Hematopoietic multipotent progenitor cell treated with erythropoietin and hydrocortisone succinate and interleukin-3 and kit ligand, for 17 days (in vitro differentiated cells): ENCODE measurements around the gene MPV17L.
"Not testable (repeated sequence)": the region's sequence is repeated elsewhere in the genome, so short reads cannot be mapped to it uniquely, and the experiment has no call there.

ENCODE experiments used
- DNase-seq: peaks from one replicate; pipeline ENCODE4 v3.0.0-alpha.2; 2015; ENCODE audit warnings: low spot score

MPV17L gene

GRCh38 chr16:15395631-15396508 is at the start of gene MPV17L:
Gene MPV17L, plus strand, starts transcription at chr16:15395754. Its CDS starts 144 bp downstream, at chr16:15395898.
- not testable (repeated sequence) for DNase-seq

GRCh38 chr16:15348721-15349120 is 46.8 kb upstream of the MPV17L start:
- DNase-seq: not testable (repeated sequence)

DNA sequence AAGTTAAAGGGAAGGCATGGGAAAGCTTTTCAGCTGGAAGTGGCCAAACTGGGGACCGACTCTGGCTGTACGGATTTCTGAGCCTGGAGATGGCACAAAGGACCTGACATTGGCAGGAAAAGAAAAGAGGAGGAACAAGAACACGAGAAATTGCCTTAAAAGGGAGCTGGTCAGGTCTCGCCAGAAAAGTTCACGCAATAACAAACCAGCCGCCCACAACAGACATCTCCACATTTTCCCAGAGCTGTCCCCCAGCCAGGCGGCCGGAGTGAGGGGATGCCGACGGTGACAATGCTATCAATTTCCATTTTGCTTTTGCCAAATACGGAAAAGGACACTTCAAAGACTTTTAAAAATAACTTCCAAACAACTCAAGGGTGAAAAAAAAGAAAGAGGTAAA is 44.3 kb upstream of the MPV17L start:
- DNase-seq: not testable (repeated sequence)

DNA sequence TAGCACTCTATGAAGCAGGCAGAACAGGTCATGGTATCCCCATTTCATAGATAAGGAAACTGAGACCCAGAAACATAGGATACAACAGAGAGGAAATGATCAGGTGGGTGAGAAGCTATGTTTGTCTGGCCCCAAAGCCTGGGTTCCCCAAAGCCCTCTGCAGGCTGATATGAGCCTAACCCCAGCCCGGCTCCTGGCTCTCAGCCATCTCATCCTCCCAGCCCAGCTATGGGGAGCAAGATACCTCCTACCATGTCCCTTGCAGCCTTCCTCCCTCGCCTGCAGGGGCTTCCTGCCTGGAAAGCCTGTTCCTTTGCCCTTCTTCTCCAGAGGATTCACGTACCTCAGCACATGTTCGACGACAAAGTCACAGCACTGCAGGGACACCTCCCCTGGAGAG is 43.8 kb upstream of the MPV17L start:
- DNase-seq: not testable (repeated sequence)

GRCh38 chr16:15352852-15353251 is 42.7 kb upstream of the MPV17L start:
- not testable (repeated sequence) for DNase-seq

DNA sequence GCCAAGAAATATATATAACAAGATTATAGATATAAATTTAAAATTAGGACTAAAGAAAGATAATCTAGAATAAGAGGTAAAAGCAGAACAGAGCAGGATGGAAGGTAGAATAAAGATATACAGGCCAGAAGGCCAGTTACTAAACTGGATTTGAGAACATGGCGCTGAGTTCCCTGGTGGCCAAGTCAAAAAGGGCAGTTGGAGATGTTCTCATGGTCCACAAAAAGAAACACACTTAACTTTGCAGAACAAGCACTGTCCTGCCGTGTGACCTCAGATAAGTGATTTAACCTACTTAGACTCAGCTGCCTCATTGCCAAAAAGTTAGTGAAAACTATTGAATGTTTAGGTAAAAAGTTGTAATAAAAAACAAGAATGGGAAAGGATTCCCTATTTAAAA is 40.7 kb upstream of the MPV17L start:
- not testable (repeated sequence) for DNase-seq

DNA sequence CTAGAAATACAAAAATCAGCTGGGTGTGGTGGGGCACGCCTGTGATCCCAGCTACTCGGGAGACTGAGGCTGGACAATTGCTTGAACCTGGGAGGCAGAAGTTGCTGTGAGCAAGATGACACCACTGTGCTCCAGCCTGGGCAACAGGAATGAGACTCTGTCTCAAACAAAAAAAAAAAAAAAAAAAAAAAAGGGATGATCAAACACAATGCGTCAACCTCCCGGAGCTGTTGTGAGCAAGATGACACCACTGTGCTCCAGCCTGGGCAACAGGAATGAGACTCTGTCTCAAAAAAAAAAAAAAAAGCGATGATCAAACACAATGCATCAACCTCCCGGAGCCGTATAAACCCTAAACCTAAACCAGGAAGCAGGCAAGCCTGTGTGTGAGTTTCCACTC is 38.1 kb upstream of the MPV17L start:
- DNase-seq: not testable (repeated sequence)

GRCh38 chr16:15378194-15378593 is 17.4 kb upstream of the MPV17L start, which contains the start of gene NPIPA5:
Gene NPIPA5, minus strand, starts transcription at chr16:15378294. Its CDS starts 0 bp downstream, at chr16:15378294.
- not testable (repeated sequence) for DNase-seq

GRCh38 chr16:15382810-15383209 is 12.7 kb upstream of the MPV17L start:
- DNase-seq: not testable (repeated sequence)

DNA sequence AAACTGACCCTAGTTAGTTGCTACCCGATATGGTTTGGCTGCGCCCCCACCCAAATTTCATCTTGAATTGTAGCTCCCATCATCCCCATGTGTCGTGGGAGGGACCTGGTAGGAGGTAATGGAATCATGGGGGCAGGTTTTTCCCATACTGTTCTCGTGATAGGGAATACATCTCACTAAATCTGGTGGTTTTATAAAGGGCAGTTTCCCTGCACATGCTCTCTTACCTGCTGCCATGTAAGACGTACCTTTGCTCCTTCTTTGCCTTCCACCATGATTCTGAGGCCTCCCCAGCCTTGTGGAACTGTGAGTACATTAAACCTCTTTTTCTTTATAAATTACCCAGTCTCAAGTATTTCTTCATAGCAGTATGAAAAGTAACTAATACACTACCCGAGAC is 7.5 kb upstream of the MPV17L start:
- DNase-seq: not testable (repeated sequence)

DNA sequence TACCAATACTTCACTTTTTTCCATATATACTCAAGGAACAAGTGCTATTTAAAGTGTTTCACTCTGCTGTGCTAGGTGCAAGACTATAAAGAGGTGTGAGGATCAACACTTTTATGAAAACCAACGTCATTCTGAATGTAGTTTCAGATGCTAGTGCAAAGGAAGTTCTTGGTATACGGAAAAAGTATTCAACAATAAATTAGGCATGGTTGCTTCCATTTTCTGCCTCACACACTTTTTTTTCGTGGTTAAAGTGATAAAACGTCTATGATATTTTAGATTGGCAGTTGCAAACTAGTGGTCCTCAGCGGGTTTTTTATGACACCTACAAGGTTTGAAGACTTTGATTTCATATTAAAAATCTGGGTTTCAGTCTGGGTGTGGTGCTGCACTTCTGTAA is 5.6 kb upstream of the MPV17L start:
- DNase-seq: not testable (repeated sequence)

- DNase-seq: not testable (repeated sequence)
Measured at GRCh38 chr16:15393025-15393424, 2.5 kb upstream of the MPV17L start.

DNA sequence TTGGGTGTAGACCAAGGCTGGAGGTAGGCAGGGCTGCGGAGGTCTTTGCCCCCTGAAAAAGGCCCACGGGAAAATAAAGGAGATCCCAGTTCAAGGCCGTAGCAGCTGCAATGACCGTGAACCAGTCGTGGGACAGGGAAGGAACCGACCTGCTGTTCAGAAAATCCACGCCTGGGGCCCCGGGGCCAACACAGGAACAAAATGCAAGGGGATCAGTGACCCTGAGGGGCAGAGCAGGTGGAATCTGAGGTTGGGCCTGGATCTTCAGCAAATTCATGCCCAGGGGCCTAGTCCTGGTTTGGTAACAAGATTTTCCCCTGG is 915 bp downstream of the MPV17L start:
- DNase-seq: not testable (repeated sequence)

GRCh38 chr16:15396948-15397594 is 1.5 kb downstream of the MPV17L start:
- no peak for DNase-seq

- no peak for DNase-seq
Measured at GRCh38 chr16:15398618-15399316, 3.2 kb downstream of the MPV17L start.

DNA sequence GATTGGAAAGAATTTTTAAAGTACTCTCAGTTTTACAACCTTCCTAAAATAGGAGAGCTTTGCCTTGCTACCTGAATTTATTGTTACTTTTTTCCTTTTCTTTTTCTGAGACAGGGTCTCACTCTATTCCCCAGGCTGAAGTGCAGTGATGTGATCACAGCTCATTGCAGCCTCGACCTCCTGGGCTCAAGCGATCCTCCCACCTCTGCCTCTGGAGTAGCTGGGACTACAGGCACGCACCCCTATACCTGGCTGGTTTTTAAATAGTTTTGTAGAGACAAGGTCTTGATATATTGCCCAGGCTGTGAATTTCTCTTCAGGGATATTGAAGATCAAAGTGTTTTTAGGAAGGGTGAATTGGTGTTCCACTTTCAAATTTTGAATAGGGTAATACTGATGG is 3.8 kb downstream of the MPV17L start:
- no peak for DNase-seq

GRCh38 chr16:15400314-15400713 is 4.8 kb downstream of the MPV17L start:
- DNase-seq: not testable (repeated sequence)

- DNase-seq: no peak
Measured at GRCh38 chr16:15401972-15402371, 6.4 kb downstream of the MPV17L start.

- no peak for DNase-seq
Measured at GRCh38 chr16:15403392-15403995, 7.9 kb downstream of the MPV17L start.

DNA sequence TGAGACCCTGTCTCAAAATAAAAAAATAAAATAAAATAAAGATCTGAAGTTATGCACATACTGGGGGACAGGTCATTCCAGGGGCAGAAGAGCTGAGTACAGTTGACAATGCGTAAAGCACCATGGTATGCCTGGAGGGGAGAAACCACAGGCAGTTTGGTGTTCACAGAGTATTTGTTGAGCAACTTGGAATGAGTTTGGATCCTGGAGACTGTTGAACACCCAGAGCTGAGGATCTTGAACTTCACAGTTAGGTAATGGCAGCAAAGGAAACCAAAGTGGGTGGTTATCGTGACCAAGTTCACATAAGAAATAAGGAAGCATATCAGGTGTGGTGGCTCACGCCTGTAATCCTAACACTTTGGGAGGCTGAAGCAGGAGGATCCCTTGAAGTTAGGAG is 8.5 kb downstream of the MPV17L start:
- not testable (repeated sequence) for DNase-seq

DNA sequence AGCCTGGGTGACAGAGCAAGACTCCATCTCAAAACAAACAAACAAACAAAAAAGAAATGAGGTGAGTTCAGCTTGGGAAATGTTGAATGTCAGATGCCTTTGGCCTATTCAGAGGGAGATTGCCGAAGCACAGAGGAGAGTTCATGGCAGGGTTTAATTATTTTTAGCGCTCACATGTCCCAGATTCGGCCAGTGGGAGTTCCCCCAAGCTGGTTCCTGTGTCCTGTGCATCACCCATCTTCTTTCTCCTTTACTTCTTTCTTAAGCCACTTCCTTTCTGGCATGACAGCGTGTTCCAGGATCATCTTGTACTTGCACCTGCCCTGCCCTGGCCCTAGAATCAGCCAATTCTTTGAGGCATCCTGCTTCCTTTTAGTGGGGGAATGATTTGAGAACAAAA is 9.2 kb downstream of the MPV17L start:
- no peak for DNase-seq

- not testable (repeated sequence) for DNase-seq
Measured at GRCh38 chr16:15407756-15408155, 12.2 kb downstream of the MPV17L start.
